Hematopoietic multipotent progenitor cell treated with erythropoietin and hydrocortisone succinate and interleukin-3 and kit ligand, for 8 days (in vitro differentiated cells): ENCODE measurements around the gene RIN3.
A peak's percentile ranks its signal among the peaks of the same experiment; 100 is the strongest.

Source experiments
- DNase-seq: peaks from one replicate; pipeline ENCODE4 v3.0.0-alpha.2; 2015

Gene RIN3

DNA sequence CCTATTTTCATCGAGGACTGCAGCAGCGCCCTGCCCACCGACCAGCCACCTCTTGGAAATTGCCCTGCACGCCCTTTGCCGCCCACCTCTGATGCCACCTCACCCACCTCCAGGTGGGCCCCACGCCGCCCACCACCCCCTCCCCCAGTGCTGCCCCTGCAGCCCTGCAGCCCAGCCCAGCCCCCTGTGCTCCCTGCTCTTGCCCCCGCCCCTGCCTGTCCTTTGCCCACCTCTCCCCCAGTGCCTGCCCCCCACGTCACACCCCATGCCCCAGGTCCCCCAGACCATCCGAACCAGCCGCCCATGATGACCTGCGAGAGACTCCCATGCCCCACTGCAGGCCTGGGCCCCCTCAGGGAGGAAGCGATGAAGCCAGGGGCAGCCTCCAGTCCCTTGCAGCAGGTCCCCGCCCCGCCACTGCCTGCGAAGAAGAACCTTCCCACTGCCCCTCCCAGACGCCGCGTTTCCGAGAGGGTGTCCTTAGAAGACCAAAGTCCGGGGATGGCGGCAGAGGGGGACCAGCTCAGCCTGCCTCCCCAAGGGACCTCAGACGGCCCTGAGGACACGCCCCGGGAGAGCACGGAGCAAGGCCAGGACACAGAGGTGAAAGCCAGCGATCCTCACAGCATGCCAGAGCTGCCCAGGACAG, 138.3 kb downstream of the RIN3 start:
- no peak for DNase-seq

DNA sequence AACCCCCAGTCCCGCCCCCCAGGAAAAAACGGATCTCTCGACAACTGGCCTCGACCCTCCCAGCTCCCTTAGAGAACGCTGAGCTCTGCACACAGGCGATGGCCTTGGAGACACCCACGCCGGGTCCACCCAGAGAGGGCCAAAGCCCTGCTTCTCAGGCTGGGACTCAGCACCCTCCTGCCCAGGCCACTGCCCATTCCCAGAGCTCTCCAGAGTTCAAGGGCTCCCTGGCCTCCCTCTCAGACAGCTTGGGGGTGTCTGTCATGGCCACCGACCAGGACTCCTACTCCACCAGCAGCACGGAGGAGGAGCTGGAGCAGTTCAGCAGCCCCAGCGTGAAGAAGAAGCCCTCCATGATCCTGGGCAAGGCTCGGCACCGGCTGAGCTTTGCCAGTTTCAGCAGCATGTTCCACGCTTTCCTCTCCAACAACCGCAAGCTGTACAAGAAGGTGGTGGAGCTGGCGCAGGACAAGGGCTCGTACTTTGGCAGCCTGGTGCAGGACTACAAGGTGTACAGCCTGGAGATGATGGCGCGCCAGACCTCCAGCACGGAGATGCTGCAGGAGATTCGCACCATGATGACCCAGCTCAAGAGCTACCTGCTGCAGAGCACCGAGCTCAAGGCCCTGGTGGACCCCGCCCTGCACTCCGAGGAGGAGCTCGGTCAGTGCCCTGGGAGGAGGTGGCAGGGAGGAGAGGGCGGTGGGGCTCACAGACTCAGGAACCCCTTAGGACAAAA, 139.0 kb downstream of the RIN3 start:
- DNase-seq: no peak

DNA sequence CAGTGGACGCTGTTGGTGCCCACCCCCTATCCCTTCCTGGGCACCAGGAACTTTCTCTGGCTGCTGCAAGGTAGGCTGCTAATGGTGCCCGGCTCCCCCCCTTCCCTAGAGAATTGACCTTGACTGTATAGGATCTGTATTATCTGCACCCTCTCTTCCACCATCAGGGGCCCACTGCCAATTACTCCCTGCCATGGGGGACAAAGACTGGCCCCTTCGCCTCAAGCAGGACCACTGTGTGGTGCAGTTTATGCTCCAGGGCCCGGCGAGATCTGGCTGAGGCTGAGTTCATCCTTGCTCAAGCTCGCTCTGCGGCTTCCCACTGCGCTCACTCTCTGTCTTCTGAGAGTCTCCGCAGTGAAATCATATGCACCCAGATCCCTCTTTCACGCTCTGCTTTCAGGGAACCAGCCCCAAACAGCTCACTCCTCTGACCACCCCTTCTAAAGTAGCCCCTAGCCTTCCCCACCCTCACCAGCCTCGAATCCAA, 139.6 kb downstream of the RIN3 start:
- DNase-seq: no peak

GRCh38 chr14:92654239-92654901, 140.8 kb downstream of the RIN3 start:
- DNase-seq: no peak

DNA sequence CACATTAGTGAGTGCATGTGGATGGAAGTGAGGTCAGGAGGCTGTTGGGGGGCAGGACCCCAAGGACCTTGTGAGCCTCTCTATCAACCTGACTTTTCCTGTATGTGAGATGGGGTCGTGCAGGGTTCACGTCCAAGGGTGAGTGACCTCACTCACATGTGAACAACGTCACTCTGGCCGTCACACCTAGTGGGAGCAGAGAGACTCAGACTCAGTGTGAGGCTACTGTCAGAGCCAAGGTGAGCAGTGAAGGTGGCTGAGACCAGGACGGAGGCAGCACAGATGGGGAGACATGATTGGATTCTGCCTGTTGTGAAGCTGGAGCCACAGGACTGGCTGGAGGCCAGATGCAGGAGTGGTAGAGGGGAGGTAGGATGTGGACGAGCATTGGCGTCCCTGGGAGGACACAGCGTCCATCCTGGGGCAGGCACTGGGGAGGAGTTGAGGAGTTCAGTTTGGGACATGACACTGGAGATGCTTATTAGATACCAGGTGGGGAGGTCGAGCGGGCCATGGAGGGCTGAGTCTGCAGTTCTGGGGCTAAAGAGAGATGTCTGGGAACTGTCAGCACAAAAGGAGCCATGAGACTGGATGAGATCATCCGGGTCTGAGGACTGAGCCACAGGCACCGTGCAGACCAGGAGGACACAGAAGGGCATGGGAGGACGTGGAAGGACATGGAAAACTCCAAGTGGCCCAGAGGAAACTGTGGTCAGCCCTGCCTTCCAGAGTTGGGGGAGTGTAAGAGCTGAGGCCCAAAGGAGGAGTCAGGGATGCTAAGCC, 142.0 kb downstream of the RIN3 start:
- DNase-seq: no peak

- no peak for DNase-seq
Observed at GRCh38 chr14:92656306-92657081, 142.9 kb downstream of the RIN3 start.

GRCh38 chr14:92657457-92658142, 144.0 kb downstream of the RIN3 start:
- peak; percentile 42 for DNase-seq

- DNase-seq: no peak
Observed at GRCh38 chr14:92658160-92658559, 144.6 kb downstream of the RIN3 start.

GRCh38 chr14:92658684-92659083, 145.1 kb downstream of the RIN3 start:
- DNase-seq: no peak

- peak; percentile 78 for DNase-seq
Observed at GRCh38 chr14:92659765-92660561, 146.4 kb downstream of the RIN3 start.

DNA sequence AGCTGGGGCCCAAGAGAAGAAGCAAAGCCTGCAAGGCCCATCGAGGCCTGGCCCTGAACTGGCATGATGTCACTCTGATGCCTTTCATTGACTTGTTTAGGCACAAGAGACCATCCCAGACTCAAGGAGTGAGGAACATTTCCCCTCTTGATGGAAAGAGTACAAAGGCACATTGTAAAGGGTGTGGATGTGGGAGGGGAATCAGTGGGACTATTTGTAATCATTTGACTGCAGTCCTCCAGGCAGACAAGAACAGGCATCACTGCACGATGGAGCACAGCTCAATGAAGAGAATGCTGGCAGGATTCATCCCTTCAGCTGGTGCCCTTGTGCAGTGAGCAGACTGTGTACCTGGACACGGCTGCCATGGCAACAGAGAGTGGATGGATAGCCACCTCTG, 147.0 kb downstream of the RIN3 start:
- no peak for DNase-seq

GRCh38 chr14:92663049-92663448, 149.5 kb downstream of the RIN3 start:
- no peak for DNase-seq

- DNase-seq: peak; percentile 89
Observed at GRCh38 chr14:92665661-92666110, 152.1 kb downstream of the RIN3 start.

DNA sequence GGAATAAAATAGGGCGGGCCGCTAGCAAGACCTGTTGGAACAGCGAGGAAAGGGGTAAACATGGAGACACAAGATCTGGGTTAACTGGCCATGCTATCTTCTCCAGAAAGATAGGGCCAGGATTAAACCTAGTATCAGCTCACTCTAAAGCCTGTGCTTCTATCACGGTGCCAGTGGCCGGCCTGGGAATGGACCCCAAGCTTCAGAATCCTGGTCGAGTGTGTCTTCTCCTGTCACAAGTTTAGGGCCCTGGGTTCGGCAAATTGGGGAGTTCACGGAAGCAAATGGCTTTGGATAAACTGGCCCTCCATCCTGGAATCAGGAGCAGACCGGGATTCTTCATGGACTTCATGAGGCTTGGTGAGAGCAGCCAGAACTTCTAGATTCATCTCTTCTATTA, 152.7 kb downstream of the RIN3 start:
- no peak for DNase-seq

DNA sequence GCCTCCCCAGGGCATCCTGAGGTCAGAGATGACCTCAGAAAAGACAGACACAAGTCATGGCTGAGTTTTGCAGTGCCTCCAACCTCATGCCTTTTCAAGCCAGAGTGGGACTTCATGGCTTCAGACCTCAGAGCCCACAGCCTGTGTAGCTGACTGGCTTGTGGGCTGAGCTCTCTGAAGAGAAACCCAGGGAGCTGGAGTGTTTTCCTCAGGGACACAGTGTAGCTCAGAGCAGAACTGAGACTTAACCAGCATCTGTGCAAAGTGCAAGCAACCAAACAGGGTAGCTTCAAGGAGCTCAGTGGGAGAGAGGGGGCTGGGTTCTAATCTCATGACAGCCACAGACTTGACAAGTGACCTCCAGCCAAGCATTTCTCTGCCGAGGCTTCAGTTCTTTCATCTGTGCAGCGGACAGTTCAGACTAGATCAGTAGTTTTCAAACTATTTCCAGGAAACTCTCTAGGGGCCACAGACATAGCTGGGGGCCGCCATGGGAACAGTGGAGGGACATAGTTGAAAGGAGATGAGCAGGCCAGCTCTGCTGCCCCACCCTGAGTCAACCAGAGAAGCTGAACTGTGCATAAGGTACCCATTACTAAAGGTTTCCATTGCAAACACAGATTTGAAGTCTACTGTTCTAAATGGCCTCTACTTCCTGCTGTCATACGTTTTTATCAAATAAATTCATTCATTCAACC, 154.8 kb downstream of the RIN3 start:
- no peak for DNase-seq

DNA sequence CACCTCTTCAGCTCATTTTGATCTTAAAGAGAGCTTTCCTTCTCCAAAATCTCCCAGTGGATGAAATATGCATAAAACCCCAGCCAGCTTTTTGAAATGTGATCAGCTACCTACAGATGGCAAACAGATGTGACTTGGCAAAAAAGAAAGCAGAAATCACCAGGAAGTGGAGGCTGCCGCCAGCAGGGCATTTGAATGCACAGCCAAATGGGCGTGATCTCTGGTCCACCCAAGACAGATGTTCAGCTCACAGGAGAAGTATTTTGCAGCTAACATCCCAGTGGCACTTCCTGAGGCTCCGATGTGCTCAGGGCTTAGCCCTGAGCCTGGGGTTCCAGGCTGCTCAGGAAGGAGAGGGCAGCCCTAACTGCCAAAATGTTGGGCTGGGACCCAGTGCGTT, 156.6 kb downstream of the RIN3 start:
- peak; percentile 91 for DNase-seq

GRCh38 chr14:92670643-92671366, 157.2 kb downstream of the RIN3 start:
- no peak for DNase-seq

DNA sequence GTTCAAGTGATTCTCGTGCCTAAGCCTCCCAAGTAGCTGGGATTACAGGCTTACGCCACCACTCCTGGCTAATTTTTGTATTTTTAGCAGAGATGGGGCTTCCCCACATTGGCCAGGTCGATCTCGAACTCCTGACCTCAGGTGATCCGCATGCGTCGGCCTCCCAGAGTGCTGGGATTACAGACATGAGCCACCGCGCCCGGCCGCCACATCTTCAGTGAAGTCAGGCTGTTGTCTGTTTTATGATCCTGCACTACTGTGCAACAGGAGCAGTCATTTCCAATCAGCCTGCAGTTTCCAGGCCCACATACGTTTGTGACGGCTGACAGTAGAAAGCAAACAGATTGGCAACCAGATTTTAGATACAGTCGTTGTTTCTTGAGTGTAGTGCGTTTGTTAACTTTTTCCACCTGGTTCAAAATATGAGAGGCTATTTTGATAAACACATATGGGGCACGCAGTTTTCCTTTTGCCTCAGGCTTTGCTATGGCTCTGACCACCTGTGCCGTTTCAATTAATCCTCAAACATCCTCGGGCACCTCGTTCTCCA, 160.1 kb downstream of the RIN3 start:
- DNase-seq: no peak

GRCh38 chr14:92675421-92675820, 161.8 kb downstream of the RIN3 start:
- DNase-seq: no peak
